Daoy (cell line): ENCODE data around the gene ZNF418. TPM values are rescaled to one million over a fixed set of nuclear protein-coding genes. Genes with fewer than 3 reads are reported as not detected.

ENCODE experiments used
- DNase-seq: peaks from one replicate; pipeline ENCODE4 v3.0.0-alpha.2; 2015; ENCODE audit warnings: low read depth
- total RNA-seq: library from RNA; depleted of rRNA; stranded (reverse); fragments of >200 nt; shearing (Covaris generic); gene quantifications from 2 replicates; pipeline ENCODE4 v1.2.3, GENCODE V29; 2014; rRNA removed

ZNF418 gene
- 2.5 and 6.2 TPM in 2 replicates for total RNA-seq

DNA sequence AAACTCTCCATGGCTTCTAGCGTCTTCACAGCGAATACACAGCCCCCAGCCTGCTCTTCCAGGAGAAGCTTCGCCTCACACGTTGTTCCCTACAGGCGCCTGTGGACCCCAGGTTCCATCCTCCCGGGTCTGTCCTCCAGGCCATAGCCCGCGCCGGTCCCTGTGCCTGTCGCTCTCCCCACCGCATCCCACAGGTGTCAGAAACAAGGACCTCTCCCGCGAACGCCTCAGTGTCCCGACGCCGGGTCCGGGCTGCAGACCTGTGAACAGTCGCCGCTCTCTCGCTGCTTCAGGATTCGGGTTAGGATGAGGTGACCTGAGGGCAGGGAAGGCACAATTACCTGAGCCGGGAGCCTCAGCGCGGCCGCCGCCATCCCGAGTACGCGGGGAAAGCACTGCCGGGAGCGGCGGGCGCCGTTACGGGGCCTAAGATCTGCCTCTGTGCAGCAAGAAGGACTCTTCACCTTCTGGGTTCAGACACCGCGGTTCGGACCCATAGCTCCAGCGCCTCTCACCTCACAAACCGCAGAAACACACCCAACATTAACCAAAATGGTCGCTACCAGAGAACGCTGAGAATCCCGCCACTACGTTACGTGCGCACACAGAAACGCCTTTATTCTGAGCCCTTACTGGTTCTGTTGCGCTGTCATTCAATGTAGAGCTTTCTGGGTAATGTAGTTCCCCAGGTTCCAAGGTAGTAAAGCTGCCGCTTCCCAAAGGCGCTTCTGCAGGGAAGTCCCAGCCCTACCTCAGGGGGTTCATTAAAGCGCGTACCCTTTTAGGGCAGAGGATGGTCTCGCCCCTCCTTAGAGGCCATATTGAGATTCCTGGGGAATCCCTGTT, at the start of gene ZNF418:
TSS of gene ZNF418 (minus strand) at position 583 of the 846 bp plus-strand sequence. CDS start 1,580 bp downstream, outside the sequence.
- DNase-seq: peak; percentile 82

DNA sequence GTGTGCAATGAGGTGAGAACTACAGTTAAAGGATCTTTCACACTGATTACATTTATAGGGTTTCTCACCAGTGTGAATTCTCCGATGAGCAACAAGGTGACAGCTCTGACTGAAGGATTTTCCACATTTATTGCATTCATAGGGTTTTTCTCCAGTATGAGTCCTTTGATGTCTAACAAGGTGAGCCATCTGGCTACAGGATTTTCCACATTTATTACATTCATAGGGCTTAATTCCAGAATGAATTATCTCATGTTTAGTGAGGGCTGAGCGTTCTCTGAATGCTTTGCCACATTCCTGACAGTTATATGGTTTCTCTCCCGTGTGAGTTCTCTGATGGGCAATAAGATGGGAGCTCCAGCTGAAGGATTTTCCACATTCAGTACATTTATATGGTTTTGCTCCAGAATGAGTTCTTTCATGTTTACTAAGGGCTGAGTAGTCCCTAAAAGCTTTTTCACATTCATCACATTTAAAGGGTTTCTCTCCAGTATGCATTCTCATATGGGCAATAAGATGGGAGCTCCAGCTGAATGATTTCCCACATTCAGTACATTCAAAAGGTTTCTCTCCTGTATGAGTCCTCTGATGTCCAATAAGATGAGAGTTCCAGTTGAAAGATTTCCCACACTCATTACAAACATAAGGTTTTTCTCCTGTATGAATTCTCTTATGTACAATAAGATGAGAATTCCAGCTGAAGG, 43.5 kb upstream of the ZNF418 start:
- DNase-seq: no peak

DNA sequence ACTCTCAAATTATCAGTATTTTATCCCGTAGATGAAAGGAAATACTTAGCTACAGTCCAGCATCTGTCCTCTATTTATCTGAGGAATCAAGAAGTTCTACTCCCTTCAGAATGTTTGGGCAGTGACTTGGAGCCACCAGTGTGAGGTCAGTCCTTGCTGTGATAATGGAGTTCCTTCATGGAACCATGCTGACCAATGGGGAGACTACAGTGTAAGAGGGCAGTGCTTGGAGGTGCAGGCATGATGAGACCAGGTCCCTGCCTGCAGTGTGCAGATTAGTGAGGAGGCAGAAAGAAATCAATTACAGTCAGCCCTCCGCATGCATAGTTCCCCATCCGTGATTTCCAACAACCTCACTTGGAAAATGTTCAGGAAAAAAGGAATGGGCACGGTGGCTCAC, 39.2 kb upstream of the ZNF418 start, which contains the start of gene C19orf18:
TSS of gene C19orf18 (minus strand) at position 101 of the 400 bp plus-strand sequence. CDS start 102 bp downstream, outside the sequence.
- no peak for DNase-seq

DNA sequence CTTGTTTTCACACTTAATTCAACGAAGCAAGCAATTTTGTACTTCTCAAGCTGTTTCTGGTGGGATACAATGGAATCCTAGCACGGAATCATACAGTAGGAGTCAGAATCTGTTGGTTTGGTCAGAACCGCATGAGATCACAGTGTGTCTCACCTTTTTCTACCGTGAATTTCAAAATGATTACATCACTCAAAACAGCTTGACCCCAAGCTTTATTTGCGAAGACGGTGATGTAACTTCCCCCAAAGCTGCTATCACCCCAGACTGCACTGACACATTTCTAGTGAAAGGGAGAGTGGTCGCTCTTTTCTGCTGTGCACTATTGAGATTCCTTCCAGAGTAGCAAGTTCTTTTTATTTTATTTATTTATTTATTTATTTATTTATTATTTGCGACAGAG, 29.6 kb upstream of the ZNF418 start:
- no peak for DNase-seq

DNA sequence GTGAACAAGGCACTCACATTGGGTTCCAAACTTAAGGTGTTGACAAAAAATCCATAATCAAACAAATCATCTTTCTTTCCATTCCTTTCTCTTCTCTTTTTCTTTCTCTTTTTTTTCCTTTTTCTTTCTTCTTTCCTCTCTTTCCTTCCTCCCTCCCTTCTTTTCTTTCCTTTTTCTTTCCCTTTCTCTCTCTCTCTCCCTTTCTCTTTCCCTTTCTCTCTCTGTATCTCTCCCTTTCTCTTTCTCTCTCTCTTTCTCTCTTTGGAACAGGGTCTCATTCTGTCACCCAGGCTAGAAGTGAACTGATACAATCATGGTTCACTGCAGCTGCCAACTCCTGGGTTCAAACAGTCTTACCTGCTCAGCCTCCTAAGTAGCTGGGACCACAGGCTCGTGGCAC, 26.6 kb upstream of the ZNF418 start:
- no peak for DNase-seq

DNA sequence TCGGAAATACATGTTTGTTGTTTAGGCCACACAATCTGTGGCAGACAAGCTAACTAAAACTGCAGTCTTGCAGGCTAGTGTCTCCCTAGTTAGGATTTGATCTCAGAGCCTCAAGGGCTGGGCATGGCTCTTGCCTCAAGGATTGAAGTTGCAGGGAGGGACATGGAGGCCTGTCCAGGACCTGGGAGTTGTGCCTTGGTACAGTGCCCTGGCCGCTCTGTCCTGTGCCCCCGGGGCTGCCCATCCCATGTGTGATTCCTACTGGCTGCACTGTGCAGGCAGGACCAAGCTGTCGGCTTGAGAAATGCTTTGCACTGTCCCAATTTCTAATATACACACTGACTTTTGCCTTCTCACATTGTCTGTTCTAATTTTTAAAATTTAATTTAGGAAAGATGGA, 19.8 kb upstream of the ZNF418 start:
- DNase-seq: no peak

DNA sequence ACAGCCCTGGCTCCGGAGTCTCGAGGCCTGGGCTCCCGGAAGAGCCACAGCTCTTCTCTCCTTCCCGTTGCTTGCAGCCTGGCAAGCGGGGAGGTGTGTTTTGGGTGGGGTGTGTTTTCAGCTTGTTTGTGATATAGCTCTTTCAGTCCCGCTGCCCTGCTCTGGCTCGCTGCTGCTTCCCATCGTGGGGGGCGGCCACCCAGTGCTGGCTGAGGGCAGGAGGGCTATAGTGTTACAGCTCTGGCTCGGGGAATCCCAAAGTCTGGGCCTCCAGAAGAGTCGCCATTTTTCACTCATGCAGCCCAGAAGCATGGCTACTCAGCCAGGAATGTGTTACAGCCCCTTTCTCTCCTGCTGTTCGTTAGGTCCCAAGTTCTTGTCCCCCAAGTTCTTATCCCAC, 14.5 kb upstream of the ZNF418 start:
- no peak for DNase-seq

DNA sequence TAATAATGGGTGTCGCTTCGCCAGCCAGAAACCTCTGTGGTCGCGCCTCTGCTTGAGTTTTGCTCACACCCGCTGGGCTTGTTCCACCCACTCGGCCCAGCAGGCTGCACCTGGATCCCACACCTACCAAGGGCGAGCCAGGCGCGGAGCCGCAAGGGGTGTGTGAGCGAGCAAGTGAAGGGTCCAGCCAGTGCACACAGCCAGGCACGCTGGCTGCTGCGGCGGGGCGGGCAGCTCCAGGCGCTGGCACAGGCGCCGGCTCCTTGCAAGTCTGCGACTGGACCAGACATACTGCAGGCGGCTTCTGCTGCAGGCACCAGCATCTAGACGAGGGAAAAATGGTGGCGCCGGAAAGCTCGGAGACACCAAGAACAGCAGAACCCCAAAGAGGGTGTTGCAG, 14.1 kb upstream of the ZNF418 start:
- no peak for DNase-seq

DNA sequence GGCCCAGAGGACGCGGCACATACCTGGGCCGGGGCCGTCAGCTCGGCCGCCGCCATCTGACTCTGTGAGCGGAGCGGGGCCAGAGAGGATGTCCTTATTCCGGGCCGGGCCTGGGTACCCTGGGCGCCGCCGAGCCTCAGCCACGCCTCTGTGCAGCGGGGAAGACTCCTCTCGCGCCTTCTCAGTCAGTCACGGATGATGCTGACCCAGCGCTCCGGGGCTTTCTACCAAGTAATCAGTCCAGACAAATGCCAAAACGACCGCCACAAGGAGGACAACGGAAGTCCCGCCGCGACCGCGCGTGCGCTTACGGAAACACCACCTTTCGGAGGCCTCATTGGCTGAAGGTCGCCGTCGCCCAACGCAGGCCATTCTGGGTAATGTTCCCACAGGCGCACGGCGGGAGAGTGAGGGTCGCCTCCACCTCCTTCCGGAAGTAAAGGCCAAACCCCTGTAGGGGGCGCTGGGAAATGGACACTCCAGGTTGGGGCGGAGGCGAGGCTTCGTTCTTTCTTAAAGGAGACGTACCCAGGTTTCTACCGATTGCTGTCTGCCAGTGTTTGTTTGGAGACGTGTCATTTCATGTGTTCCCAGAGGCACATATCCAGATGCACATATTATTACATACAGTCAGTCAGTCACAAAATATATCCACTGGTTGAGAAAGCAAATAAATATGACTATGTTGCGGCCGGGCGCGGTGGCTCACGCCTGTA, 12.4 kb upstream of the ZNF418 start, which contains the start of gene ZNF256:
TSS of gene ZNF256 (minus strand) at position 288 of the 716 bp plus-strand sequence. CDS start at position 56, 232 bp downstream.
- DNase-seq: peak; percentile 96

DNA sequence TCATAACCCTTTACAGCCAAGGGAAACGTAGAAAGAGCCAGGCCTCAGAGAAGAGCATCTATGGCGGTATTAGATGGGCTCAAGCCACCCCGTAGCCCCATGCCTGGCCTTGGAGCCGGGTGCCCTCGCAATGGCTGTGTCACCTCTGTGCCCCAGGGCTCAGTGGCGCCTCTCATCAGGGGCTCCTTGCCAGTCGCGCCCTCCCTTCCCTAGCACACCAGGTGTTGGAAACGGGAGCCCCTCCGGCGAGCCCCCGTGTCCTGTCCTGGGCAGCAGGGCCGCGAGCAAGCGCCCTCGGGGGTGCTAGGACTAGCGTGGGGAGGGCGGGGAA, 11.9 kb upstream of the ZNF418 start:
- DNase-seq: peak; percentile 10

DNA sequence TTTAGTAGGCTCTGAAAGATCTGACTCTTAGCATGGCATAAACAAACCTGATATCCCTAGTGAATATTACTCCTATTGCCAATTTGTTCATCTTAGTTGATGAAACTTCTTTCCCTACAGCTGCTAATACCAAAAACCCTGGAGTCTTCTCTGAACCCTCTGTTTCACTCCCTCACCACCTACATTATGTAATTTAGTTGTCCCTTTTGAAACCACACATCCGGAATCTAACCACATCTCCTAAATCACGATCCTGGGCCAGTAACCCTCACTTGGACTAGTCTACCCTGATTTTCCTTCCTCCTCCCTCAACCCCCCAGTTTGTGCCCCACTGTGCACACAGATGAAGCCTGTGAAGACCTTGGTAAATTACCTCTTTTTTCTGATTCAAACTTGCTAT, 11.1 kb upstream of the ZNF418 start:
- no peak for DNase-seq

DNA sequence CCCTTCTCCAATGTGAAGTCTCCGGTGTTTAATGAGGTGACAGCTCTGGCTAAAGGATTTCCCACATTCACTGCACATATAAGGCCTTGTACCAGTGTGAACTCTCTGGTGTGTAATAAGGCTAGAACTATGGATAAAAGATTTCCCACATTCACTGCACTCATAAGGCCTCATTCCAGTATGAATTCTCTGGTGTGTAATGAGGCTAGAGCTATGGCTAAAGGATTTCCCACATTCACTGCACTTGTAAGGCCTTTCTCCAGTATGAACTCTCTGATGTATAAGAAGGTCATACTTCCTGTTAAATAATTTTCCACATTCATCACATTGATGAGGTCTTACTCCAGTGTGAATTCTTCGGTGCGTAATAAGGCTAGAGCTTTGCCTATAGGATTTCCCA, 6.4 kb upstream of the ZNF418 start:
- no peak for DNase-seq

DNA sequence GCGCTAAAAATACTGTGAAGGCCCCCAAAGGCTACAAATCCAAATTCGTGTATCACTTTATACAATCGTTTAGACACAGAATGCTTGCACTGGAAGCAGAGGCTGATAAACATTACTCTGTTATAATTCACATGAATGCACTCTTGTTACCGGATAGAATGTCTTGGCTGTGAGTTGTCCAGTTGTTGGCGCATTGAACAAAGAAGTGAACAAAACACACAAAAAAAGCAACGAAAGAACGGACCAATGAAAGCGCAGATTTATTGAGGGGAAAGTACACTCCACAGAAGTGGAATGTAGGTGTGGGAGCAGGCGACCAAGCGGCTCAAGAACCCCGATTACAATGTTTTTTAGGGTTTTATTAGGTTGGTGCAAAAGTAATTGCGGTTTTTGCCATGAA, 529 bp upstream of the ZNF418 start:
- no peak for DNase-seq

DNA sequence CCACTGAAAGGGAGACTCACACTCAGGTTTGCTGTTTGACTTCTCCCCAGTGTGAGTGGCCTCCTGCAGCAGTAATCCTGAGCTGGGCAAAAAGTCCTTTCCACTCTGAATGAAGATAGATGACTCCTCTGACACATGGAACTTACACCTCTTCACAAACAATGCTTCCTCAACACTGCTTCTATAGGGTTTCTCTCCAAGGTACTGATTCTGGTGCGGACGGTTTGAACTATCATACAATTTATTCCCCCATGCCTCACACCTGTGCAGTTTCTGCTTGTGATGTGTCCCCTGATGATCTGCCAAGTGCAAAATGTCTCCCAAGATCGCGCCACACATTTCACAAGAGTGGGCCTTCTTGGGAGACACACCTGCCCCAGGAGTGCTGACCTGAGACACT, 7.6 kb downstream of the ZNF418 start:
- no peak for DNase-seq

DNA sequence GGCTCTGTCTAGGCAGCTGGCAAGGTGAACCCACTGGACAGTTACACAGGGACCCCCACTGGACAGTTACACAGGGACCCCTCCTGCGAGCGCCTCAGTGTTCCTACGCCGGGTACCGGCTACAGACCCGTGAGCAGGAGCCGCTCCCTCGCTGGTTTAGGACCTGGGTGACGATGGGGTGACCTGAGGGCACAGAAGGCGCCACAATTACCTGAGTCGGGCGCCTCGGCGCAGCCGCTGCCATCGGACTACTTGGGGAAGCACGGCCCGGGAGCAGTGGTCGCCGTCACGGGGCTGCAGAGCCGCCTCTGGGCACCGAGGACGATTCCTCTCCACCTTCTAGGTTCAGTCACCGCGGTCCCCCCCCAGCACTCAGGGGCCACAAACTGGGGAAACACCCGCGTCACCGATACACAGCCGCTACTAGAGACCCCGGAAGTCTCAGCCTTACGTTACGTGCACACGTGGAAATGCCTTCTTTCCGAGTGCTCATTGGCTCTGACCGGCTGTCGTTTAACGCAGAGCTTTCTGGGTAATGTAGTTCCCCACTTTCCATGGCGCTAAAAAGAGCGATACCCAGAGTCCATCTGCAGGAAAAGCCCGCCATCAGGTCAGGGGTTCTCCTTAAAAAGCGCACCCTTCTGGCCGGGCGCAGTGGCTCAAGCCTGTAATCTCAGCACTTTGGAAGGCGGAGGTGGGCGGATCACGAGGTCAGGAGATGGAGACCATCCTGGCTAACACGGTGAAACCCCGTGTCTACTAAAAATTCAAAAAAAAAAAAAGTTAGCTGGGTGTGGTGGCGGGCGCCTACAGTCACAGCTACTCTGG, 18.8 kb downstream of the ZNF418 start, which contains the start of gene ZNF417:
TSS of gene ZNF417 (minus strand) at position 425 of the 828 bp plus-strand sequence. CDS start at position 244, 181 bp downstream.
- DNase-seq: peak; percentile 96

DNA sequence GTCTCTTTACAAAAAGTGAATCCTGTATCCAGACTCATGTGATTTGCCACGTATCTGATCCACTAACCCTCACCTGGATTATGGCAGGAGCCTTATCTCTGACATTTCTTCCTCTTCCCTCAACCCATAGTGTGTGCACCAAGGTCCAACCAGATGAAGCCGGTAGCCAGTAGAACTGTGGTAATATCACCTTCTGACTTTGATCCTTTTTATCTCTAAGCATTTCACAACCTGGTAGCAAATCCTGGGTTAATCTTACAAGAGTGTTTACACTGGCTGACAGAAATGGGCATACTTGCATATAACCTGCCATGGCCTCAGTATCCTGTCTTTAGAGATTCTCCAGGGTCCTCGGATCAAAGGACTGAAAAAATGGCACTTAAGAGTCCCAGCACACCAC, 20.7 kb downstream of the ZNF418 start:
- DNase-seq: no peak

DNA sequence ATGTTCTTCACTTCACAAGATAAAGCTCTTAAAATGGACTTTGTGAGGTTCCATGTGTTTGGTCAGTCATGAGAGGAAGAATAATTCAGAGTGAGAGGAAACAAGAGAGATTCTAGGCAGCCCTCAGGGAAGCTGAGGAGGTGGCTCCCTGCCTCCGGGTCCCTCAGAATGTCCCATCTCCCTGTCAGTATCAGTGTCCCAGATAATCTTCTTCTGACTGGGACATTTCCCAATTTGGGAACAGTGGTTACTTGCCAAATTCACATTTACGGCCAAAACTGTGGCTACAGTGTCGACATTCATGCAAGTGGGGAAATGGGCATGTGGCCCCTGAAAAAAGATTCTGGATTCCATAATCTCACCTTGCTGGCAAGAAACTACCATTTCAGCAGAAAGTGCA, 27.8 kb downstream of the ZNF418 start:
- DNase-seq: no peak

DNA sequence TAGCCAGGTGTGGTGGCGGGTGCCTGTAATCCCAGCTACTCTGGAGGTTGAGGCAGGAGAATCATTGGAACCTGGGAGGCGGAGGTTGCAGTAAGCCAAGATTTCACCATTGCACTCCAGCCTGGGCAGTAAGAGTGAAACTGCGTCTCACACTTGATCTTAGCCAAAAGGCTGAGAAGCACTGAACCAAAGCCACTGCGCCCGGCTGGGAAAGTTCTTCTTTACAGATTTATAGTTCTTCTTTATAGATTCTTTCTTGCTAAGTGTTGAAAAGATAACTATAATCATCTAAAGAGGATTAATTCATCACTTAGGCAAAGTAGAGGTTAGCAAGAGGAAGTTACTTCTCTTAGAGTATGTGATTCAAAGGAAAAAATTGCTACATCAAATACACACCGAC, 29.9 kb downstream of the ZNF418 start:
- no peak for DNase-seq

DNA sequence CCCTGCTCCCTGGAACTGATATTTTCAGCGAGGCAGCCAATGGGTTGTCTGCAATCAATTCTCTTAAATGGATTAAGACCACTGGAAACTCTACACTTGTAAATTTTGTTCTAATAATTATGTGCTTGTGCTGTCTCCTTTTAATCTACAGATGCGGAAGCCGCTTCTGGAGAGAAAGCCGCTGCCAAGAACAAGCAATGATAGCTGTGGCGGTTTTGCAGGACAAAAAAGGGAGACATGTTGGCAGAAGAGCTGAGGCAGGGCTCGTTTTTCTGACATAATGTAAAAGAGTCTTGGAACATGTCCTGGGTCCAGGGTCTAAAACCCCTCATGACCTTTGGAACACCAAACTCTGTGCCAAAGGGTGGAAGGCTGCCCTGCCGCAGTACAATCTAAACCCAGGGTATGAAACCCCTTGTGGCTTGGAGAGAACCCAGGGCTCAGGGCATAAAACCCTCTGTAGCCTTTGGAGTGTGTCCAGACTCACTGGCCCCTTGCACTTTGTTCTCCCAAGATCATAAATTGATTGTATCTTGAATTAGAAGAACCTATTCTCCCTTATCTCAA, 31.5 kb downstream of the ZNF418 start:
- no peak for DNase-seq

DNA sequence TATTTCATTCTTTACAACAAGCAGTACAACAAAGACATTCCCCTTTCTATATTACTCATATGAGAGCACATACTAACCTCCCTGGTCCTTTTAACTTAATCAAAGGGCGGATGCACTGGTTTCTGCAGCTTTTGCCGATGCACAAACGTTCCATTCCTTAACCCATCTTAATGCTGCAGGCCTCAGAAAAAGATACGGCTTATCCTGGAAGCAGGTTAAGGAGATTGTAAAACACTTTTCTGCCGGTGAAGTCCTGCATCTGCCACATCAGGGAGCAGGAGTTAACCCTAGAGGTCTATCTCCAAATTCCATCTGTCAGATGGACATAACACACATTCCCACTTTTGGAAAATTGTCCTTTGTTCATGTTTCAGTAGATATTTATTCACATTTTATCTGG, 34.9 kb downstream of the ZNF418 start:
- no peak for DNase-seq

DNA sequence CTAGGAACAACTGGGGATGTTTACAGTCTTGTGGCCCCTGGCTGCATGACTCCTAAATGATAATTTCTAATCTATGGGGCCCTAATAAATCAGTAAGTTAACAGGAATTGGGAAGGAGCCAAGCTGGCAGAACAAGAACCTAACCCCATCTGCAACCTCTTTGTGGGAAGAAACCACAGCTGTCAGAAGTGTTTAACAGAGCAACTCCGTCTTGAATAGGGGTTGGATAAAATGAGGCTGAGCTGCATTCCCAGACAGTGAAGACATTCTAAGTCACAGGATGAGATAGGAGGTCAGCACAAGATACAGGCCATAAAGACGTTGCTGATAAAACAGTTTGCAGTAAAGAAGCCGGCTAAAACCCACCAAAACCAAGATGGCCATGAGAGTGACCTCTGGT, 44.5 kb downstream of the ZNF418 start:
- DNase-seq: peak; percentile 67
